Upper lobe of left lung (tissue), 4 donors: Measurements from ENCODE around the gene OBSCN.

ENCODE experiments used
- CTCF ChIP-seq, 6 experiments: fragments of 450-650 bp in 4 of 6; fragments of 200-600 bp in 2 of 6; sonication (generic) in 2 of 6; IDR thresholded peaks; one replicate each; pipeline ENCODE4 v1.5.1; 2016 to 2019; ENCODE audit warnings: antibody characterized with exemption in 6 of 6
- POLR2A ChIP-seq, 4 donors: fragments of 450-650 bp; IDR thresholded peaks; one replicate each; pipeline ENCODE4 v1.5.1; 2016 to 2017; ENCODE audit warnings: antibody characterized with exemption in 4 of 4, mild to moderate bottlenecking in 2 of 4
- POLR2AphosphoS5 ChIP-seq, 2 donors: sonication (generic); formaldehyde crosslinking; IDR thresholded peaks; one replicate each; pipeline ENCODE4 v1.5.1; 2017; ENCODE audit warnings: antibody characterized with exemption in 2 of 2

DNA sequence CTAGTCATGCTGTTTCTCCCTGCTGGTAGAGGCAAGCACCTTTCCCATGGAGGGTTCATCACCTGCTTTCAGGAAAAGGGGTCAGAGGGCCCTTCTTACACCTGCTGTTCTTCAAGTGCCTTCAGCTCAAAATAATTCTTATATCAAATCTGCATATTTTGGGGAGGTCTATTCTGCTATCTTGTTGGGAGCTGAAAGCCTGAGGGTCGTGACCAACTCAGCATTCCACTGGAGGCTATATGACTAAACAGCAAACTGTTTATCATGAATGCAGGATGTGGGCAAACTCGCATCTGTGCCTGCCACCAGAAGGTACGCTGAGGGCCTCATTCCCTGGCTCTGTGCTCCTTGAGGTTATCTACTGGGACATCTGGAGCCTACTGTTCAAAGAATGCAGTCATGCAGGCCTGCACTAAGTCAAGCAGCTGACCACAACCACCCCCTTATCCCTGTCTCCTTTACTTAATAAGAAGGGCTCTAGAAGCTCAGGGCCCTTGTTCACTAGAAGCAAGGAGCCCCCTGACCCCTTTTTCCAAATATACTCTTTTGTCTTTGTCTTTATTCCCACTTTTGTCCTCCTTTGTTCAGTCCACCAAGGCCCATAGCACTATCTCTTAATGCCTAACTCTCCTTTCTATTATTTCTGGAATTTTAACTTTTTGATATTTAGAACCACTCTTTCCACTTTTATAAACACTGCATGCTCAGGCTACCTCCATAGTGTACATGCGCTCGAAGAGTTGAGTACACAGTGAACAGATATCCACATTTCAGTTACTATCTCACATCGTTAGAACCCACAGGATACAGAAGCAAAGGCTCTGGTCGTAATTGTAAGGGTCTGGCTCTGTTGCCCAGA, 213.4 kb downstream of the OBSCN start:
- no peak for TF ChIP-seq CTCF (IDR thresholded peaks at IDR 0.05)
- TF ChIP-seq POLR2A (IDR thresholded peaks at IDR 0.05), result no peak
- no peak for TF ChIP-seq POLR2AphosphoS5 (IDR thresholded peaks at IDR 0.05)
